H1 (cell line): ENCODE results near the gene MYBPC2.

ENCODE experiments used
- CTCF ChIP-seq, 3 experiments: IDR thresholded peaks; 1 replicate in 2 of 3; 2 replicates in 1 of 3; pipeline versions ENCODE4 v1.5.1 to v1.6.1; 2011; ENCODE audit warnings: low read length in 3 of 3, mild to moderate bottlenecking in 3 of 3, inconsistent platforms in 2 of 3, low read depth in 1 of 3, moderate library complexity in 1 of 3; ENCODE audit not compliant: insufficient read depth in 1 of 3; ENCODE audit errors: control extremely low read depth in 1 of 3
- EGR1 ChIP-seq: IDR thresholded peaks from 2 replicates; pipeline ENCODE4 v1.6.1; 2011; ENCODE audit warnings: low read depth, low read length, borderline replicate concordance
- SIN3A ChIP-seq, 2 experiments: IDR thresholded peaks in 1 of 2; conservative IDR thresholded peaks in 1 of 2; 2 replicates each; pipeline ENCODE4 v1.6.1; 2011 to 2012; ENCODE audit warnings: low read length in 2 of 2, improper control_type of control experiment in 1 of 2, low read depth in 1 of 2, mild to moderate bottlenecking in 1 of 2
- TAF1 ChIP-seq: IDR thresholded peaks from 2 replicates; pipeline ENCODE4 v1.6.1; 2011; ENCODE audit warnings: mild to moderate bottlenecking, low read depth, low read length

- no peak for TF ChIP-seq CTCF (IDR thresholded peaks at IDR 0.05; ENCODE audit: control extremely low read depth in 1 of 3, insufficient read depth in 1 of 3, low read depth in 1 of 3, low read length in 3 of 3)
- no peak for TF ChIP-seq TAF1
- no peak for TF ChIP-seq SIN3A (conservative IDR thresholded peaks at IDR 0.05 in 1 of 2, IDR thresholded peaks at IDR 0.05 in 1 of 2; ENCODE audit: low read depth in 1 of 2, low read length in 2 of 2)
- TF ChIP-seq EGR1 = no peak
Measured at GRCh38 chr19:50406156-50406820, 26.4 kb upstream of the MYBPC2 start.
